Right forelimb (tissue), 1 donor: ENCODE measurements around the gene SLC25A13.

Experiments used
- DNase-seq: peaks from one replicate; pipeline ENCODE4 v3.0.0-alpha.2; 2018

Gene SLC25A13

GRCh38 chr7:96238976-96239766 is 82.7 kb downstream of the SLC25A13 start:
- no peak for DNase-seq

- no peak for DNase-seq
These were observed 83.4 kb downstream of the SLC25A13 start for GRCh38 chr7:96238474-96238873.

- no peak for DNase-seq
These were observed 84.9 kb downstream of the SLC25A13 start for GRCh38 chr7:96237040-96237439.

- DNase-seq = peak; percentile 60
These were observed 85.5 kb downstream of the SLC25A13 start for GRCh38 chr7:96236198-96237039.

- DNase-seq = no peak
These were observed 86.6 kb downstream of the SLC25A13 start for GRCh38 chr7:96235281-96235680.

- no peak for DNase-seq
These were observed 88.3 kb downstream of the SLC25A13 start for GRCh38 chr7:96233528-96234154.

GRCh38 chr7:96233084-96233483 is 88.8 kb downstream of the SLC25A13 start:
- no peak for DNase-seq

GRCh38 chr7:96228760-96229159 is 93.1 kb downstream of the SLC25A13 start:
- DNase-seq = no peak

GRCh38 chr7:96225251-96225650 is 96.6 kb downstream of the SLC25A13 start:
- no peak for DNase-seq

GRCh38 chr7:96224685-96225084 is 97.2 kb downstream of the SLC25A13 start:
- no peak for DNase-seq

GRCh38 chr7:96224073-96224472 is 97.8 kb downstream of the SLC25A13 start:
- no peak for DNase-seq

GRCh38 chr7:96221888-96222287 is 100.0 kb downstream of the SLC25A13 start:
- DNase-seq = no peak

GRCh38 chr7:96219378-96220130 is 102.3 kb downstream of the SLC25A13 start:
- no peak for DNase-seq

- DNase-seq = no peak
These were observed 103.1 kb downstream of the SLC25A13 start for GRCh38 chr7:96218664-96219243.

GRCh38 chr7:96217147-96217546 is 104.8 kb downstream of the SLC25A13 start:
- no peak for DNase-seq

GRCh38 chr7:96216373-96216772 is 105.5 kb downstream of the SLC25A13 start:
- DNase-seq = no peak

- DNase-seq = no peak
These were observed 109.4 kb downstream of the SLC25A13 start for GRCh38 chr7:96212474-96212873.

GRCh38 chr7:96211954-96212353 is 109.9 kb downstream of the SLC25A13 start:
- DNase-seq = no peak

GRCh38 chr7:96205665-96206064 is 116.2 kb downstream of the SLC25A13 start:
- DNase-seq = no peak

- DNase-seq = no peak
These were observed 117.3 kb downstream of the SLC25A13 start for GRCh38 chr7:96204601-96205000.

GRCh38 chr7:96203786-96204185 is 118.1 kb downstream of the SLC25A13 start:
- no peak for DNase-seq

GRCh38 chr7:96202102-96202501 is 119.8 kb downstream of the SLC25A13 start:
- no peak for DNase-seq
